H1 (cell line): ENCODE data around the gene GMIP. TPM values are rescaled to one million over a fixed set of nuclear protein-coding genes. Genes with fewer than 3 reads are reported as not detected.

Experiments
- EP300 ChIP-seq, 2 experiments: IDR thresholded peaks; 1 replicate in 1 of 2; 2 replicates in 1 of 2; pipeline ENCODE4 v1.6.1; 2011 to 2012; ENCODE audit warnings: low read depth in 2 of 2, low read length in 2 of 2, mild to moderate bottlenecking in 2 of 2, borderline replicate concordance in 1 of 2, inconsistent platforms in 1 of 2, moderate library complexity in 1 of 2
- JUN ChIP-seq: IDR thresholded peaks from 2 replicates; pipeline ENCODE4 v1.6.1; 2011; ENCODE audit warnings: low read depth, mild to moderate bottlenecking, improper control_type of control experiment, low read length
- SUZ12 ChIP-seq: fragments of 200-600 bp; sonication (generic); IDR thresholded peaks from 2 replicates; pipeline ENCODE4 v1.6.1; 2012; ENCODE audit warnings: mild to moderate bottlenecking, inconsistent platforms, low read length, moderate library complexity, mixed read lengths
- polyA plus RNA-seq, 7 experiments: library from polyadenylated mRNA; depleted of rRNA in 3 of 7; stranded (reverse) in 5 of 7; unstranded in 2 of 7; fragments of >200 nt in 5 of 7; fragments of 200-250 nt in 2 of 7; gene quantifications; 1 replicate in 5 of 7; 2 replicates in 1 of 7; 4 replicates in 1 of 7; pipeline versions ENCODE4 v1.2.1 to v1.2.3, GENCODE V29; 2011 to 2013; ENCODE audit warnings: missing spikeins in 2 of 7, mixed read lengths in 2 of 7
- total RNA-seq: library from RNA; stranded (reverse); fragmentation: NEBNext Ultra II Directional; extraction: Animal tissue kit (Norgen Biotek cat#: 25700); gene quantifications from 2 replicates; pipeline ENCODE4 v1.2.1, GENCODE V29; 2021
- TF ChIP-seq, protein P1 (sequence below): fragments of 300-600 bp; sonication (generic); IDR thresholded peaks from 2 replicates; pipeline ENCODE4 v1.7.1; 2012; ENCODE audit warnings: low read length, moderate library complexity, mild to moderate bottlenecking, inconsistent platforms; ENCODE audit not compliant: insufficient replicate concordance

Gene GMIP
- total and polyA plus RNA-seq, 2 of the 8 experiments (the other 6 are each of a cell fraction or from before 2014, with no cell fraction given), result 5.7 to 18.1 TPM

DNA sequence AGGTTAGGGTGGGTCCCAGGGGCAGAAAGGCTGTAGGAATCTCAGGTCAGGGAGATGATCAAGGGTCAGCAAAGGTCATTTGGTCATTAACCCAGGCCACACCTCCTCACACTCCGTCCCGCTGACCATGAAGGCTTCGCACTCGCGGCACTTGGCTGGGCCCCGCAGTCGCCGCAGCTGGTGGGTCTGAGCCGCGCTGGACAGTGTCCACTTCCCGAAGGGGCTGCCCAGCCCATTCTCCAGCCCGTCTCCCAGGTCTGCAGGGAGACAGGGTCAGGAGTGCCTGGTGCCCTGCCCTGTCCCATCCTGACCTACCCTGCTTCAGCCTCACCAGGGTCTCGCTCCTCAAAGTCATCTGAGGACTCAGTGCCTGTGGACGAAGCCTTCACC is 8.1 kb downstream of the GMIP start (continued):
- TF ChIP-seq, protein P1, sequence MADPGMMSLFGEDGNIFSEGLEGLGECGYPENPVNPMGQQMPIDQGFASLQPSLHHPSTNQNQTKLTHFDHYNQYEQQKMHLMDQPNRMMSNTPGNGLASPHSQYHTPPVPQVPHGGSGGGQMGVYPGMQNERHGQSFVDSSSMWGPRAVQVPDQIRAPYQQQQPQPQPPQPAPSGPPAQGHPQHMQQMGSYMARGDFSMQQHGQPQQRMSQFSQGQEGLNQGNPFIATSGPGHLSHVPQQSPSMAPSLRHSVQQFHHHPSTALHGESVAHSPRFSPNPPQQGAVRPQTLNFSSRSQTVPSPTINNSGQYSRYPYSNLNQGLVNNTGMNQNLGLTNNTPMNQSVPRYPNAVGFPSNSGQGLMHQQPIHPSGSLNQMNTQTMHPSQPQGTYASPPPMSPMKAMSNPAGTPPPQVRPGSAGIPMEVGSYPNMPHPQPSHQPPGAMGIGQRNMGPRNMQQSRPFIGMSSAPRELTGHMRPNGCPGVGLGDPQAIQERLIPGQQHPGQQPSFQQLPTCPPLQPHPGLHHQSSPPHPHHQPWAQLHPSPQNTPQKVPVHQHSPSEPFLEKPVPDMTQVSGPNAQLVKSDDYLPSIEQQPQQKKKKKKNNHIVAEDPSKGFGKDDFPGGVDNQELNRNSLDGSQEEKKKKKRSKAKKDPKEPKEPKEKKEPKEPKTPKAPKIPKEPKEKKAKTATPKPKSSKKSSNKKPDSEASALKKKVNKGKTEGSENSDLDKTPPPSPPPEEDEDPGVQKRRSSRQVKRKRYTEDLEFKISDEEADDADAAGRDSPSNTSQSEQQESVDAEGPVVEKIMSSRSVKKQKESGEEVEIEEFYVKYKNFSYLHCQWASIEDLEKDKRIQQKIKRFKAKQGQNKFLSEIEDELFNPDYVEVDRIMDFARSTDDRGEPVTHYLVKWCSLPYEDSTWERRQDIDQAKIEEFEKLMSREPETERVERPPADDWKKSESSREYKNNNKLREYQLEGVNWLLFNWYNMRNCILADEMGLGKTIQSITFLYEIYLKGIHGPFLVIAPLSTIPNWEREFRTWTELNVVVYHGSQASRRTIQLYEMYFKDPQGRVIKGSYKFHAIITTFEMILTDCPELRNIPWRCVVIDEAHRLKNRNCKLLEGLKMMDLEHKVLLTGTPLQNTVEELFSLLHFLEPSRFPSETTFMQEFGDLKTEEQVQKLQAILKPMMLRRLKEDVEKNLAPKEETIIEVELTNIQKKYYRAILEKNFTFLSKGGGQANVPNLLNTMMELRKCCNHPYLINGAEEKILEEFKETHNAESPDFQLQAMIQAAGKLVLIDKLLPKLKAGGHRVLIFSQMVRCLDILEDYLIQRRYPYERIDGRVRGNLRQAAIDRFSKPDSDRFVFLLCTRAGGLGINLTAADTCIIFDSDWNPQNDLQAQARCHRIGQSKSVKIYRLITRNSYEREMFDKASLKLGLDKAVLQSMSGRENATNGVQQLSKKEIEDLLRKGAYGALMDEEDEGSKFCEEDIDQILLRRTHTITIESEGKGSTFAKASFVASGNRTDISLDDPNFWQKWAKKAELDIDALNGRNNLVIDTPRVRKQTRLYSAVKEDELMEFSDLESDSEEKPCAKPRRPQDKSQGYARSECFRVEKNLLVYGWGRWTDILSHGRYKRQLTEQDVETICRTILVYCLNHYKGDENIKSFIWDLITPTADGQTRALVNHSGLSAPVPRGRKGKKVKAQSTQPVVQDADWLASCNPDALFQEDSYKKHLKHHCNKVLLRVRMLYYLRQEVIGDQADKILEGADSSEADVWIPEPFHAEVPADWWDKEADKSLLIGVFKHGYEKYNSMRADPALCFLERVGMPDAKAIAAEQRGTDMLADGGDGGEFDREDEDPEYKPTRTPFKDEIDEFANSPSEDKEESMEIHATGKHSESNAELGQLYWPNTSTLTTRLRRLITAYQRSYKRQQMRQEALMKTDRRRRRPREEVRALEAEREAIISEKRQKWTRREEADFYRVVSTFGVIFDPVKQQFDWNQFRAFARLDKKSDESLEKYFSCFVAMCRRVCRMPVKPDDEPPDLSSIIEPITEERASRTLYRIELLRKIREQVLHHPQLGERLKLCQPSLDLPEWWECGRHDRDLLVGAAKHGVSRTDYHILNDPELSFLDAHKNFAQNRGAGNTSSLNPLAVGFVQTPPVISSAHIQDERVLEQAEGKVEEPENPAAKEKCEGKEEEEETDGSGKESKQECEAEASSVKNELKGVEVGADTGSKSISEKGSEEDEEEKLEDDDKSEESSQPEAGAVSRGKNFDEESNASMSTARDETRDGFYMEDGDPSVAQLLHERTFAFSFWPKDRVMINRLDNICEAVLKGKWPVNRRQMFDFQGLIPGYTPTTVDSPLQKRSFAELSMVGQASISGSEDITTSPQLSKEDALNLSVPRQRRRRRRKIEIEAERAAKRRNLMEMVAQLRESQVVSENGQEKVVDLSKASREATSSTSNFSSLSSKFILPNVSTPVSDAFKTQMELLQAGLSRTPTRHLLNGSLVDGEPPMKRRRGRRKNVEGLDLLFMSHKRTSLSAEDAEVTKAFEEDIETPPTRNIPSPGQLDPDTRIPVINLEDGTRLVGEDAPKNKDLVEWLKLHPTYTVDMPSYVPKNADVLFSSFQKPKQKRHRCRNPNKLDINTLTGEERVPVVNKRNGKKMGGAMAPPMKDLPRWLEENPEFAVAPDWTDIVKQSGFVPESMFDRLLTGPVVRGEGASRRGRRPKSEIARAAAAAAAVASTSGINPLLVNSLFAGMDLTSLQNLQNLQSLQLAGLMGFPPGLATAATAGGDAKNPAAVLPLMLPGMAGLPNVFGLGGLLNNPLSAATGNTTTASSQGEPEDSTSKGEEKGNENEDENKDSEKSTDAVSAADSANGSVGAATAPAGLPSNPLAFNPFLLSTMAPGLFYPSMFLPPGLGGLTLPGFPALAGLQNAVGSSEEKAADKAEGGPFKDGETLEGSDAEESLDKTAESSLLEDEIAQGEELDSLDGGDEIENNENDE, result no peak
- no peak for TF ChIP-seq JUN
- no peak for TF ChIP-seq EP300 (IDR thresholded peaks at IDR 0.05; ENCODE audit: borderline replicate concordance in 1 of 2, low read depth in 2 of 2, low read length in 2 of 2)
- no peak for TF ChIP-seq SUZ12
